Measurements from ENCODE around the gene CXorf38. TPM values are rescaled to one million over a fixed set of nuclear protein-coding genes. Genes with fewer than 3 reads are reported as not detected.

Gene CXorf38
- polyA plus RNA-seq, 6 donors from 2014 or later = 17.5 to 44.3 (median 39.5) TPM

DNA sequence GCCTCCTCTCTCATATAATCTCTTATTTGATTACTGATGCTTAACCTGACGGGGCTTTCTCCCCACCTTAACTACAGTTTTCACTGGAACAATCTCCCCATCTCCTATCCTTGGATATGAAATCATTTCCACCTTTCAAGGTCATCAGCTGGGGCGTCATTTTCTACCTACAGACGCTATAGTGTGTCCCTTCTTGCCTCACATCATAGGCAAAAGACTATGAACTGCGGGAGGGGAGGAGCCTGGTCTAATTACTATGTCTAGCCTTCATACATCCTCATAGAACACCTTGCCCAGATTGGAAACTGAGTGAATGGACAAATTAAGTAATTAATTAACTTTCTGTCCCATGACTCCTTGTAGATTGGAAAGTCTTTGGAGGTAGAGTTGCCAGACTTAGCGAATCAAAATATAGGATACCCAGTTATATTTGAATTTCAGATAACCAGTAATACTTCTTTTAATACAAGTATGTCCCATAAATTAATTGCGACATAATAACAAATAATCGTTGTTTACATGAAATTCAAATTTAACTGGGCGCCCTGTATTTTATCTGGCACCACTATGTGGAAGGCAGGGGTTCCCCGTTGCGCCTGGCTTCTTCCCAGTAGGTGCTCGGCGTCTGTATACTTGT, 67.3 kb downstream of the CXorf38 start:
- Mint-ChIP-seq H3K9me3 (peaks cover 0 to 2% (median 0%) of the 10 kb centered on the region in 7 donors), H3K27ac (peak overlapping the region; percentile 95 to 99 (median 98)), H3K4me3 (peak overlapping the region; percentile 83 to 98 (median 92)), H3K36me3 (no peaks in the 10 kb centered on the region), H3K27me3 (peaks cover 0 to 15% (median 0%) of the 10 kb centered on the region in 3 donors), H3K4me1 (peaks cover 10 to 23% (median 14%) of the 10 kb centered on the region in 3 donors)
- ATAC-seq (ENCODE audit: low read depth in 2 of 2) (peak; percentile 67 to 68), DNase-seq (no peak)

DNA sequence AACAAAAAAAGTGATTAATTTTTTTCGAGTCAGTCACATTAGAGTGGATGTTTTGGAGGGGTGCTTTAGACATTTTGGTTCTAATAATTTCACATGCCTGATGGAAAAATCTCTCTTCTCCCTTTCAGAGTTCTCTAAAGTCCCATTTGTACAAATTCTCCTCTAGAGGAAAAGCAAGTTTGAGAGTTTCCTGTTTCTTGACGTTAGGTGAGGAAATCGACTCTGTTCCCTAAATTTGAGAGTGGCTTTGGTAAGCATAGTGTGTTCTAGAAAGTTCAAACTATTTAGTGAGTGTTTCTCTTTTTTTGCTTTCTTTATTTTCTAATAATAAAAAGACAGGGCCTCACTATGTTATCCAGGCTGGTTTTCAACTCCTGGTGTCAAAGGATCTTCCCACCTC, 68.2 kb downstream of the CXorf38 start:
- Mint-ChIP-seq H3K27ac (peak overlapping the region in 1 of 6 donors; percentile 96), H3K27me3 (peaks cover 0 to 15% (median 0%) of the 10 kb centered on the region in 3 donors), H3K4me3 (no peak overlapping the region), H3K9me3 (peaks cover 0 to 2% (median 0%) of the 10 kb centered on the region in 7 donors), H3K36me3 (no peaks in the 10 kb centered on the region), H3K4me1 (peaks cover 9 to 23% (median 13%) of the 10 kb centered on the region in 3 donors)
- ATAC-seq (ENCODE audit: low read depth in 2 of 2) (no peak), DNase-seq (no peak)

DNA sequence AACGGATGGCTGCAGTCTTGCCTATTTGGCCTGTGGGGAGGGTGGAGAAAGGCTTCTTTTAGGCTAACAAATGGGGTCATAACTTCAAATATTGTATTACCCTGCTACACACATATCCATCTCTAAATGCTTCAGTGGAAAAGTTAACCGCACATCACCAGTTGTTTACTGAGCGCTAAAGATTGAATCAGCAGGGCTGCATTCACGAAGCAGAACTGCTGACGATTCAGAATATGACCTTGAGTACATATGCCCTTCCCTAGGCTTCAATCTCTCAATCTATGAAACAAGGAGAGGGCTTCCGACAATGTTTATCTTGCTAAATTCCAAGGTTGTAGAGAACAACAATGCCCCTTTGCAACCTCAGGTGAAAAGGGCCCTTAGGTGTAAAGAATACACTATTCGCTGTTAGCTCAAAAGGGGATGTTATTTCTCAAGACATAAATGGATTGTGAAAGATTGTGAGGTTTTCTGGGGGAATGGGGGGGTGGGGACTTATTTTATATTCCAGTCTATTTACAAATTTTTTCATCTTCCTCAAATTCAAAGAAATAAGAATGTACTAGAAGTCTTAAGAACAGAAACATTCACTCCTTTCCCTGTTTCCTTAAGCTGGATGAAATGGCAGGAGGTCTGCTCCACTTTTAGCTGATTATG, 69.2 kb downstream of the CXorf38 start:
- Mint-ChIP-seq H3K36me3 (no peaks in the 10 kb centered on the region), H3K4me3 (no peak overlapping the region), H3K27me3 (peaks cover 0 to 6% (median 0%) of the 10 kb centered on the region in 3 donors), H3K27ac (no peak overlapping the region), H3K4me1 (peaks cover 2 to 19% (median 9%) of the 10 kb centered on the region in 3 donors), H3K9me3 (peaks cover 0 to 3% (median 0%) of the 10 kb centered on the region in 7 donors)
- ATAC-seq (ENCODE audit: low read depth in 2 of 2) (no peak), DNase-seq (no peak)

Other genes starting within 250 kb of the CXorf38 start
- 100 to 1,000 TPM; 135 to 199 (median 153) TPM for gene ATP6AP2, start 66.6 kb downstream of the CXorf38 start, polyA plus RNA-seq (ENCODE audit: low read depth in 6 of 6)
- gene MPC1L, start 24.1 kb downstream of the CXorf38 start, polyA plus RNA-seq (ENCODE audit: low read depth in 6 of 6) = not detected
- gene MED14, start 88.0 kb upstream of the CXorf38 start, polyA plus RNA-seq (ENCODE audit: low read depth in 6 of 6) = 10 to 100 TPM in 5 of 6 donors, 1 to 10 TPM in 1; 9.2 to 23.6 (median 15.2) TPM

Data from naive B cell (primary cell).